KMS-11 (cell line): ENCODE data around the gene RPS27A.
"Not testable (repeated sequence)": the region's sequence is repeated elsewhere in the genome, so short reads cannot be mapped to it uniquely, and the experiment has no call there.

ENCODE experiments used
- H2AFZ ChIP-seq: fragments of 200-600 bp; sonication (generic); 2 replicates; pipeline ENCODE4 v1.6.1; 2016; ENCODE audit warnings: antibody characterized with exemption, mixed run types, low read depth
- H3K27ac ChIP-seq: fragments of 200-600 bp; sonication (generic); 2 replicates; pipeline ENCODE4 v1.6.1; 2016; ENCODE audit warnings: mild to moderate bottlenecking, mixed run types
- H3K27me3 ChIP-seq: fragments of 200-600 bp; sonication (generic); 2 replicates; pipeline ENCODE4 v1.6.1; 2017; ENCODE audit warnings: mild to moderate bottlenecking, low read depth, mixed run types, moderate library complexity; ENCODE audit not compliant: insufficient read depth
- H3K36me3 ChIP-seq: fragments of 200-600 bp; sonication (generic); 2 replicates; pipeline ENCODE4 v1.6.1; 2017; ENCODE audit warnings: mild to moderate bottlenecking, mixed run types; ENCODE audit not compliant: insufficient read depth
- H3K4me1 ChIP-seq: fragments of 200-600 bp; sonication (generic); 2 replicates; pipeline ENCODE4 v1.6.1; 2016; ENCODE audit warnings: mild to moderate bottlenecking, low read depth, mixed run types; ENCODE audit not compliant: poor library complexity, severe bottlenecking
- H3K4me2 ChIP-seq: fragments of 200-600 bp; sonication (generic); 2 replicates; pipeline ENCODE4 v1.7.0; 2016; ENCODE audit warnings: mild to moderate bottlenecking, mixed run types
- H3K4me3 ChIP-seq: fragments of 200-600 bp; sonication (generic); IDR thresholded peaks from 2 replicates; pipeline ENCODE4 v1.6.1; 2017; ENCODE audit warnings: low read depth, low read length, mixed read lengths; ENCODE audit not compliant: insufficient read depth
- H3K79me2 ChIP-seq: fragments of 200-600 bp; sonication (generic); 2 replicates; pipeline ENCODE4 v1.6.1; 2016; ENCODE audit warnings: low read depth, mixed run types; ENCODE audit not compliant: insufficient read depth
- H3K9ac ChIP-seq: fragments of 200-600 bp; sonication (generic); 2 replicates; pipeline ENCODE4 v1.6.1; 2016; ENCODE audit warnings: mild to moderate bottlenecking, mixed run types
- H4K20me1 ChIP-seq: fragments of 200-600 bp; sonication (generic); 2 replicates; pipeline ENCODE4 v1.6.1; 2016; ENCODE audit warnings: mild to moderate bottlenecking, mixed run types; ENCODE audit not compliant: insufficient read depth
- CTCF ChIP-seq: fragments of 200-600 bp; sonication (generic); conservative IDR thresholded peaks from 2 replicates; pipeline ENCODE4 v1.6.1; 2017; ENCODE audit warnings: low read depth, mild to moderate bottlenecking, antibody characterized with exemption, low read length, moderate library complexity, mixed read lengths

RPS27A gene

DNA sequence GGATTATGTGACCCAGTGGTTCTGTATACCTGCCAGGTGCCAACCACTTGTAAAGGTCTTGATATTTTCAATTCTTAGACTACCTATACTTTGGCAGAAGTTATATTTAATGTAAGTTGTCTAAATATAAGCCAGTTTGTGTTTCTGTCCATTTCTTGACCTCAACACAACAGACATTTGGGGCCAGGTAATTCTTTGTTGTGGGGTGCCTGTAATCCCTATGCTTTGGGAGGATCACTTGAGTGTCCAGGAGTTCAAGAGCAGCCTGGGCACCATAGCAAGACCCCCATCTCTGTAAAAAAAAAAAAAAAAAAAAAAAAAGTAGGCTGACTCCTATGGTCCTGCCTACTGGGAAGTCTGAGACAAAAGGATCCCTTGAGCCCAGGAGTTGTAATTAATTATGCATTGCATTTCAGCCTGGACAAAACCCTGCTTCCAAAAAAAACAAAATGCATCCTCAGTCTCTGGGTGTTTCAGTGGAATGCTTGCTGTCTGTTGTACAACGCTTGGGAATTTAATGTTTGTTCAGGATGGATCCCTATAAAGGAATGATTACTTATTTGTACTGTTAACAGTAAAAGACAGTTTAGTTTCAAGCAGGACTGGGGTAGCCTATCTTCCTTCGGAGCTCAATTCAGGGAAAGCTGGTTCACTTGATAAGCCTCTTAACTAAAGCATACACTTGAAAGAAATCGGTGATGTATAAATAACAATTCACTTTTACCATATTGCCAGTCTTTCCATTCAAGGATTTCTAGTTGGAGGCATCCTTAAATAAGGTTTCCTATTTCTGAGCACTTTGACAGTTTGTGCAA, 3.4 kb downstream of the RPS27A start:
- H4K20me1 ChIP-seq: peaks cover 7% of the 10 kb centered on the region
- H3K4me3 ChIP-seq: no peak overlapping the region
- peaks cover 34% of the 10 kb centered on the region; the same call in 1 of the 2 replicates for H3K36me3 ChIP-seq
- 0 out of 2 replicates have a peak overlapping the region, but pooled peaks have one; percentile 83 for H3K4me2 ChIP-seq
- H3K4me1 ChIP-seq: peaks cover 27% of the 10 kb centered on the region
- H3K9ac ChIP-seq: no peak overlapping the region
- H3K79me2 ChIP-seq: peaks cover 42% of the 10 kb centered on the region
- H3K27me3 ChIP-seq: no peaks in the 10 kb centered on the region
- no peak overlapping the region for H2AFZ ChIP-seq
- H3K27ac ChIP-seq: peak overlapping the region; percentile 92; the same call in 1 of the 2 replicates
- TF ChIP-seq CTCF: no peak

GRCh38 chr2:55236992-55237543, 4.6 kb downstream of the RPS27A start:
- Histone ChIP-seq H2AFZ (no peak overlapping the region), H3K4me1 (peaks cover 23% of the 10 kb centered on the region), H3K4me3 (no peak overlapping the region), H3K36me3 (peaks cover 34% of the 10 kb centered on the region; the same call in 1 of the 2 replicates), H3K79me2 (peaks cover 33% of the 10 kb centered on the region), H3K27me3 (no peaks in the 10 kb centered on the region), H3K9ac (no peak overlapping the region), H4K20me1 (peaks cover 7% of the 10 kb centered on the region), H3K27ac (peak overlapping the region; percentile 12; the same call in 1 of the 2 replicates), H3K4me2 (no peak overlapping the region)
- TF ChIP-seq CTCF: no peak

DNA sequence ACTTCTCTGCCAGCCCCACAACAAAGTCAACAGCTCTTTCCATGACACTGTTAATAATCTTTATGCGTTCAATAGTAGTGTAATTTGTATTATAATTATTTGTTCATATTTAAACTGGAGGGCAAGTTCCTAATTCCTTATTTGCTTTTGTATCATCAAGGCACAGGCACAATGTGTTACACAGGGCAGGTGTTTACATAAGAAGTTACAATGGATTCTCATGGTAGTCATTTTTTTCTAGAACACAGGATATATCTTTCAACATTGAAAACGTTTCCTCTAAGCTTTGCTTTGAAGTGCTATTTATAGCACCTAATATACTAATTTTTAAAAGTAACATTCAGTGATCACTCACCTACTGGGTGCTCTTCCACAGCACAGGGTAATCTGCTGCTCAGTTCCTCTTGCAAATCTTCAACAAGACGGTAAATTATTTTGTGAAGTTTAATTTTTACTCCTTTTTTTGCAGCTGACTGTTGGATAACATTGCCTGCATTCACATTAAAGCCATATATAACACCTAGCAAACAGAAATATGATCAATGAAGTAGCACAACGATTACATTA, 7.3 kb downstream of the RPS27A start:
- Histone ChIP-seq H3K4me2 (no peak overlapping the region), H3K27ac (no peak overlapping the region)

GRCh38 chr2:55241582-55241981, 9.1 kb downstream of the RPS27A start:
- H3K9ac ChIP-seq, H3K79me2 ChIP-seq, H3K36me3 ChIP-seq, H2AFZ ChIP-seq, H3K27ac ChIP-seq, H3K27me3 ChIP-seq, H3K4me2 ChIP-seq, H3K4me3 ChIP-seq, H4K20me1 ChIP-seq: not testable (repeated sequence)
- peaks cover 44% of the 10 kb centered on the region for H3K4me1 ChIP-seq

More for the DNA sequence above, 7.3 kb downstream of the RPS27A start:
- peaks cover 9% of the 10 kb centered on the region for H3K79me2 ChIP-seq
- H3K27me3 ChIP-seq: no peaks in the 10 kb centered on the region
- H3K9ac ChIP-seq: no peak overlapping the region
- no peak overlapping the region for H2AFZ ChIP-seq
- TF ChIP-seq CTCF: no peak
- peaks cover 35% of the 10 kb centered on the region for H3K4me1 ChIP-seq
- H3K36me3 ChIP-seq: peaks cover 22% of the 10 kb centered on the region; the same call in 1 of the 2 replicates
- peaks cover 6% of the 10 kb centered on the region for H4K20me1 ChIP-seq
- H3K4me3 ChIP-seq: no peak overlapping the region
